WERI-Rb-1 (cell line): Measurements from ENCODE around the gene ACOT7.
A peak's percentile ranks its signal among the peaks of the same experiment; 100 is the strongest.

Source experiments
- DNase-seq: peaks from one replicate; pipeline ENCODE4 v3.0.0-alpha.2; 2020
- H3K27ac ChIP-seq: fragments of 250-450 bp; sonication (Bioruptor Pico); 2 replicates; pipeline ENCODE4 v1.5.1; 2020; ENCODE audit warnings: mild to moderate bottlenecking, moderate library complexity
- H3K27me3 ChIP-seq: fragments of 250-450 bp; sonication (Bioruptor Pico); 2 replicates; pipeline ENCODE4 v1.5.1; 2021; ENCODE audit warnings: mild to moderate bottlenecking, low read depth, moderate library complexity; ENCODE audit not compliant: insufficient read depth, severe bottlenecking
- H3K36me3 ChIP-seq: fragments of 250-450 bp; sonication (Bioruptor Pico); 2 replicates; pipeline ENCODE4 v1.5.1; 2020; ENCODE audit warnings: mild to moderate bottlenecking, moderate library complexity
- H3K4me3 ChIP-seq: 2 replicates; pipeline ENCODE4 v1.5.1; 2011; ENCODE audit warnings: low read depth, mild to moderate bottlenecking, control low read depth, low read length
- H3K9me3 ChIP-seq: fragments of 250-450 bp; sonication (Bioruptor Pico); 2 replicates; pipeline ENCODE4 v1.5.1; 2021; ENCODE audit warnings: mild to moderate bottlenecking, moderate library complexity; ENCODE audit not compliant: severe bottlenecking
- CTCF ChIP-seq: IDR thresholded peaks from 2 replicates; pipeline ENCODE4 v1.5.1; 2011; ENCODE audit warnings: low read depth, mild to moderate bottlenecking, control low read depth, inconsistent platforms, low read length

Gene ACOT7

DNA sequence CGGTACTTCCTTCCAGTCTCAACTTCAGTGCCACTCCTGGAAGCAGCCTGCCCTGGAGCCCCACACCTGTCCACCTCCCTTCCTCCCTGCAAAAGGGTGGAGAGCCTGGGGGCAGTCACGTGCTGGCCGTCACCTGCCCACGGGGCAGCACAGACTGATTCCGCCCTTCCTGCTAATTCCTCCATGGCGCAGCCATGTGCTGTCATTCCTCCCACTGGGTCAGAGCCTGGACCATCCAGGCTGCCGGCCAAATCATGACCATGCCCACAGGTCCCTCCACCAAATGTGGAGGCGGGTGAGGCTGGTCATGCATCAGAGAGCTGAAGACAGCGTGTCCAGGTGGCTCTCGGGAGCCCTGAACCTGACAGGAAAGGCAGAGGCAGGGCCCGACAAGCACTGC lies 108.2 kb downstream of the ACOT7 start:
- no peak for TF ChIP-seq CTCF
- peaks cover 8% of the 10 kb centered on the region for H3K36me3 ChIP-seq
- H3K9me3 ChIP-seq, result no peaks in the 10 kb centered on the region

DNA sequence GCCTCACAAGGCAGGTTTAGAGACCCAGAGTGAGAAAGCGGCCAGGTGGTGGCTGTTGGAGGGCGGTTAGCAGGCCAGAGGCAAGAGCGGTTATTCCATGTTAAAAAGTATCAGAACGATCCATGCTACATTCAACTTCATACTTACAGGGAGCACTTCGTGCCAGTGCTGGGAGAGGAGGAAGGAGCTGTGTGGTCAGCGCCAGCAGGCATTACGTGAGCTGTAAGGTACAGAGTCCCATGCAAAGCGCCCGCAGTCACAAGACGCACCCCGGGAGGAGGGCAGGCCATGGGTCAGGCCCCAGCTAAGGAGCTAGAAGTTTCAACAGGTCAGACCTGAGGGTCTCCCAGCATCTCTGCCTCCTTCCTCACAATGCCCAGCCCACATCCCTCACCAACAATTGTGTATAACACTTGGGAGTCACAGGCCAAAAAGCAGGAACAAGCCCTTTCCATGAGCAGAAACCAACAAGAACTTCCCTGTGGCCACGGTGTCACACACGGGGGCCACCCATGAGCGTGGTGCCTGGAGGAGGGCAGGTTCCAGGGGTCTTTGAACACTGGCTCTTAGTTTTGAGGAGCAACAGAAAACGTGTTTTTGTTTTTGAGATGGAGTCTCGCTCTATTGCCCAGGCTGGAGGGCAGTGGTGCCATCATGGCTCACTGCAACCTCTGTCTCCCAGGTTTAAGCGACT lies 110.8 kb downstream of the ACOT7 start:
- no peak for DNase-seq
- no peak overlapping the region for H3K4me3 ChIP-seq
- no peaks in the 10 kb centered on the region for H3K27me3 ChIP-seq
- H3K27ac ChIP-seq, result peak overlapping the region; percentile 68
- no peak for TF ChIP-seq CTCF
- peaks cover 18% of the 10 kb centered on the region for H3K36me3 ChIP-seq
- no peaks in the 10 kb centered on the region for H3K9me3 ChIP-seq

More for the DNA sequence above, 108.2 kb downstream of the ACOT7 start:
- H3K27me3 ChIP-seq, result no peaks in the 10 kb centered on the region
- H3K27ac ChIP-seq, result no peak overlapping the region
- no peak for DNase-seq
- no peak overlapping the region for H3K4me3 ChIP-seq

DNA sequence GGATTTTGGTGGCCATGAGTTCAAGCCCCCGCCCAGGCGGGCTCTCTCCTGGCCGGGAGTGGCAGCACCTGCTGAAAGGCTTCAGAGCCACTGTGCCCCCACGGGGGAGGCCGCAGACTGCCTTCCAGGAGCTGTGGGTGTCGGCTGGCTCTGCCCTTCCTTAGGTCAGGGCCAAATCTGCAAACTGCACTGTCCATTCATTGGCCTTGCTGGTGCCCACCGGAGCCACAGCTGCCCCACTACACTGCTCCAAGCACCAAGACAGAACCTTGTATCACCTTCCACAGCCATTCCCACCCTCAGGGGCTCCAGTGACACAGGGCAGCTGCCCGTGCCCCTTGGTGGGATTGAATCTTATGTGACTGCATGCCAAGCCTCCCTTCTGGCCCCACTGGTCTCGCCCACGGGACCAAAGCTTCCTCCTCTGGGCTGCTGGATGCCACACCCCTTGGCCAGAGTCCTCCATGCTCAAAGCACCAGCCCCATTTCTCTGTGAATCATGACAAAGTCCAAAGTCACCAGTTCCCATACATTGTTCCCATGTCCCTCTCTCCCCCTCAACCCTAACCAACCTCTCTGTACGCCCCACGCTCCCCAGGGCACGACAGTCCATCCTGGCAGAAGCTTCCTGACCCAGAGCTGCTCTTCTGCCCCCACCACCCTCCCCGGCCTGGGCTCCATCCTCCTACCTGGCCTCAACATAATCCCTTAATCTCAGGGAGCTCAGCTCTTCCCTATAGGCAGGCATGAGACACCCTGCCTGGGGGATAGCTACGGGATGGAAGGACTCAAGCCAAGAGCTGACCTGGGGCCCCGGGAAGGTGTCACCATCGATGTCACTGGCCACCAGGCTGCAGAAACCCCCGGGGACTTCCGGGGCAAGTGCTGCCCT lies 111.8 kb downstream of the ACOT7 start:
- Histone ChIP-seq H3K4me3 (no peak overlapping the region), H3K9me3 (no peaks in the 10 kb centered on the region), H3K27ac (peak overlapping the region; percentile 68), H3K36me3 (peaks cover 13% of the 10 kb centered on the region), H3K27me3 (no peaks in the 10 kb centered on the region)
- DNase-seq, result peak; percentile 79
- TF ChIP-seq CTCF, result no peak

DNA sequence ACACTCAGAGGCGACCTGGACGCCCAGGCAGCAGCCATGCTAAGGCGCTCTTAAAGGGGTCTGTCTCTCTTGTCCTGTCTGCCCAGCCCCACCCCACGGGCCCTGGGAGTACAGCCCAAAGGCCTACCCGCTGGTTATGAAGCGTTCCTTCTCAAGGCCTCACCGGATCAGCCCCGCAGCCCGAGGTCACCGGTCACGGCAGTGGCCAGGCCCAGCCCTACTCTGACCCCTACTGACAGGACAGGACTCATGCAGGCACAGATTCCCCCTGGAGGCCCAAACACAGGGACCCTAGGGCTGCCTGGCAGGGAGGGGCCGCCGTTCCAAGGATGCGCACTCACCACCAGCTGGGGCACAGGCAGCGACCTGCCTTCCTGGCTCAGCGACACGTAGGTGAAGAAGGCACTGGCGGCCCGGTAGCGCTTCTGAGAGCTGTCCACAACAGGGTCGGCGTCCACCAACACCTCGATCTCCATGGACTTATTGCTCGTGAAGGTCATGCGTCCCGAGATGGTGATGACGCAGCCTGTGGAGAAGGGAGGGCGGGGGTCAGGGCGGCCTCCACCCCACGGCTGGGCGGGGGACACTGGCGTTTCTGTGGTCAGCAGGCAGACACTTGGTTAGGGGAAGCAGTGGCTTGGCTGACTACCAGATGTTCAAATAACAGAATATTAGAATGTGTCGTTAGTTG lies 112.7 kb downstream of the ACOT7 start:
- H3K27ac ChIP-seq, result no peak overlapping the region
- DNase-seq, result peak; percentile 64
- no peak overlapping the region for H3K4me3 ChIP-seq

More for the DNA sequence above, 112.7 kb downstream of the ACOT7 start:
- peaks cover 13% of the 10 kb centered on the region for H3K36me3 ChIP-seq
- H3K27me3 ChIP-seq, result no peaks in the 10 kb centered on the region
- no peaks in the 10 kb centered on the region for H3K9me3 ChIP-seq
- peak; percentile 76 for TF ChIP-seq CTCF
